ENCODE results near the gene IFTAP. TPM values are rescaled to one million over a fixed set of nuclear protein-coding genes. Genes with fewer than 3 reads are reported as not detected.

IFTAP gene
- total and polyA plus RNA-seq, 2 donors (not counting 3 experiments of a cell fraction or from before 2014, with no cell fraction given) = 15.8 to 19.6 TPM

DNA sequence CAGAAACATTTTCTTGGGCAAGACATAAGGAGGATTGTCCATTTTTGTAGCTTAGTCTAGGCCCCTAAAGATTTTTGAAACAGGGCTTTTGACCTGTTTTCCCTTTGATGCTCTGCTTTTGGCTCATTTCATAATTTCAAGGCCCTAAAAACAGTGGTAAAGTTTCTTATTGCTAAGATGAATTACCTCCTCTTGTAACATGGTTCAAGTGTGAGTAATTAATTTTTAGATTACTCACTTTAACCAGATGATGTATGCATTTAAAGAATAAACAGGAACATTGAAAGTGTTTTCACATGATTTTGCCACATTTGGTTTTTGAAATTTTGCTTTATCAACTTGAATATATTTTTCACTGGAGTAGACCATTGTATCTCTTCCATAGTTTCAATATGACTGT, 2.6 kb downstream of the IFTAP start:
- intact Hi-C loops (cut with micrococcal nuclease) = no loop called here
- POLR2A ChIA-PET = no interaction called here

More for the DNA sequence above, 2.6 kb downstream of the IFTAP start:
- Histone ChIP-seq H3K4me3 (replicated peaks in 1 of 3; ENCODE audit: insufficient read depth in 1 of 3, low read depth in 1 of 3, low read length in 3 of 3) (no peak overlapping the region), H3K9ac (replicated peaks; ENCODE audit: extremely low read depth, insufficient read depth, low read length) (no peak overlapping the region), H3K27ac (ENCODE audit: insufficient read depth, low read depth, low read length) (no peak overlapping the region), H3K27me3 (ENCODE audit: control insufficient read depth in 2 of 2, insufficient read depth in 2 of 2, low read length in 2 of 2) (no peaks in the 10 kb centered on the region), H2AFZ (ENCODE audit: low read depth, low read length) (no peak overlapping the region), H3K4me2 (ENCODE audit: insufficient read depth, low read length) (no peak overlapping the region), H3K79me2 (ENCODE audit: control insufficient read depth, insufficient read depth, low read length) (no peaks in the 10 kb centered on the region), H3K9me1 (replicated peaks; ENCODE audit: control insufficient read depth, extremely low read depth, insufficient read depth, low read length) (no peaks in the 10 kb centered on the region), H3K9me3 (replicated peaks; ENCODE audit: control insufficient read depth, insufficient read depth, low read length) (no peaks in the 10 kb centered on the region), H4K20me1 (replicated peaks; ENCODE audit: control insufficient read depth, extremely low read depth, insufficient read depth, low read length) (no peaks in the 10 kb centered on the region), H3K4me1 (ENCODE audit: control insufficient read depth, extremely low read depth, insufficient read depth, low read length) (peaks cover 5% of the 10 kb centered on the region), H3K36me3 (ENCODE audit: control insufficient read depth in 2 of 2, extremely low read depth in 1 of 2, insufficient read depth in 2 of 2, low read length in 2 of 2) (no peaks in the 10 kb centered on the region)
- BruUV-seq (replicated peaks) = no TSS peak
- CTCF ChIA-PET = no interaction called here
- FAIRE-seq = no peak
- no peak for DNase-seq (ENCODE audit: low read depth, low spot score)
- TF ChIP-seq POLR2AphosphoS5 (IDR thresholded peaks at IDR 0.05; ENCODE audit: insufficient read depth, low read depth, low read length) (no peak), JUN (IDR thresholded peaks at IDR 0.05; ENCODE audit: borderline replicate concordance, insufficient read depth, insufficient read length, low read depth) (no peak), MYC (IDR thresholded peaks at IDR 0.05; ENCODE audit: low read depth, low read length) (no peak), POLR2A (IDR thresholded peaks at IDR 0.05; ENCODE audit: low read depth, low read length) (no peak), GATA2 (IDR thresholded peaks at IDR 0.05; ENCODE audit: insufficient read depth, insufficient read length, low read depth, low read length) (no peak), FOS (IDR thresholded peaks at IDR 0.05; ENCODE audit: borderline replicate concordance, insufficient read depth, low read length) (no peak), EZH2 (IDR thresholded peaks at IDR 0.05; ENCODE audit: borderline replicate concordance, low read depth, low read length, severe bottlenecking) (no peak)
- TF ChIP-seq, protein P1, sequence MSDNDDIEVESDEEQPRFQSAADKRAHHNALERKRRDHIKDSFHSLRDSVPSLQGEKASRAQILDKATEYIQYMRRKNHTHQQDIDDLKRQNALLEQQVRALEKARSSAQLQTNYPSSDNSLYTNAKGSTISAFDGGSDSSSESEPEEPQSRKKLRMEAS (IDR thresholded peaks at IDR 0.05; ENCODE audit: insufficient read depth, insufficient read length) = no peak
- TF ChIP-seq, protein P2, sequence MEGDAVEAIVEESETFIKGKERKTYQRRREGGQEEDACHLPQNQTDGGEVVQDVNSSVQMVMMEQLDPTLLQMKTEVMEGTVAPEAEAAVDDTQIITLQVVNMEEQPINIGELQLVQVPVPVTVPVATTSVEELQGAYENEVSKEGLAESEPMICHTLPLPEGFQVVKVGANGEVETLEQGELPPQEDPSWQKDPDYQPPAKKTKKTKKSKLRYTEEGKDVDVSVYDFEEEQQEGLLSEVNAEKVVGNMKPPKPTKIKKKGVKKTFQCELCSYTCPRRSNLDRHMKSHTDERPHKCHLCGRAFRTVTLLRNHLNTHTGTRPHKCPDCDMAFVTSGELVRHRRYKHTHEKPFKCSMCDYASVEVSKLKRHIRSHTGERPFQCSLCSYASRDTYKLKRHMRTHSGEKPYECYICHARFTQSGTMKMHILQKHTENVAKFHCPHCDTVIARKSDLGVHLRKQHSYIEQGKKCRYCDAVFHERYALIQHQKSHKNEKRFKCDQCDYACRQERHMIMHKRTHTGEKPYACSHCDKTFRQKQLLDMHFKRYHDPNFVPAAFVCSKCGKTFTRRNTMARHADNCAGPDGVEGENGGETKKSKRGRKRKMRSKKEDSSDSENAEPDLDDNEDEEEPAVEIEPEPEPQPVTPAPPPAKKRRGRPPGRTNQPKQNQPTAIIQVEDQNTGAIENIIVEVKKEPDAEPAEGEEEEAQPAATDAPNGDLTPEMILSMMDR (IDR thresholded peaks at IDR 0.05; ENCODE audit: extremely low read depth in 1 of 2, insufficient read depth in 1 of 2, low read depth in 1 of 2, low read length in 2 of 2) = no peak
- dilution Hi-C loops (cut with MboI; ENCODE audit: extremely low pct_ligation_motif_present, low sequenced_read_pairs) = no loop called here

Data from endothelial cell of umbilical vein (primary cell).